22Rv1 (cell line): ENCODE measurements around the gene DNAJB12.
A peak's percentile ranks its signal among the peaks of the same experiment; 100 is the strongest.
"Not testable (repeated sequence)": the region's sequence is repeated elsewhere in the genome, so short reads cannot be mapped to it uniquely, and the experiment has no call there.

Experiments
- H3K27ac ChIP-seq: fragments of 450-650 bp; 2 replicates; pipeline ENCODE4 v1.5.1; 2017
- ZFX ChIP-seq: fragments of 450-650 bp; IDR thresholded peaks from 2 replicates; pipeline ENCODE4 v1.6.1; 2017; ENCODE audit warnings: antibody characterized with exemption, borderline replicate concordance
- TF ChIP-seq, protein P1 (sequence below): fragments of 450-650 bp; IDR thresholded peaks from 2 replicates; pipeline ENCODE4 v1.5.1; 2017; ENCODE audit warnings: mild to moderate bottlenecking

DNAJB12 gene

DNA sequence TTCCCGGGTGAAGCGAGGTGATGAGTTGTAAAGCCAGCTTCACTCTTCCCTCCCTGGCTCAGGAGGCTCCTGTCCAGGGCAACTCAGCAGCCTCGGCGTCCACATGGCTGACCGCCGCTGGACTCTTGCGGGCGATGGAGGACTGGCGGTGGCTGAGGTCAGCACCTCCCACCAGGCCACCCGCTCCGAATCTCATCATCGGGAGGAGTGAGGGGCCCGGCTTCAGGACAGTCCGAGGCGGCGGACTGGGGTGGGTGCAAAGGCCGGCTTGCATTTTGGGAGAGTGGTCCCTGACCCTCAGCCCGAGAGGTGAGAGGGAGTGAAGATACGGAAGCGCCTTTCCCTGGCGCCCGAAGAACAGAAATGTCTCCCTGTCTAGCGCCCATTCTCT, 759 bp downstream of the DNAJB12 start:
- peak overlapping the region; percentile 94 for H3K27ac ChIP-seq
- TF ChIP-seq, protein P1, sequence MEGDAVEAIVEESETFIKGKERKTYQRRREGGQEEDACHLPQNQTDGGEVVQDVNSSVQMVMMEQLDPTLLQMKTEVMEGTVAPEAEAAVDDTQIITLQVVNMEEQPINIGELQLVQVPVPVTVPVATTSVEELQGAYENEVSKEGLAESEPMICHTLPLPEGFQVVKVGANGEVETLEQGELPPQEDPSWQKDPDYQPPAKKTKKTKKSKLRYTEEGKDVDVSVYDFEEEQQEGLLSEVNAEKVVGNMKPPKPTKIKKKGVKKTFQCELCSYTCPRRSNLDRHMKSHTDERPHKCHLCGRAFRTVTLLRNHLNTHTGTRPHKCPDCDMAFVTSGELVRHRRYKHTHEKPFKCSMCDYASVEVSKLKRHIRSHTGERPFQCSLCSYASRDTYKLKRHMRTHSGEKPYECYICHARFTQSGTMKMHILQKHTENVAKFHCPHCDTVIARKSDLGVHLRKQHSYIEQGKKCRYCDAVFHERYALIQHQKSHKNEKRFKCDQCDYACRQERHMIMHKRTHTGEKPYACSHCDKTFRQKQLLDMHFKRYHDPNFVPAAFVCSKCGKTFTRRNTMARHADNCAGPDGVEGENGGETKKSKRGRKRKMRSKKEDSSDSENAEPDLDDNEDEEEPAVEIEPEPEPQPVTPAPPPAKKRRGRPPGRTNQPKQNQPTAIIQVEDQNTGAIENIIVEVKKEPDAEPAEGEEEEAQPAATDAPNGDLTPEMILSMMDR: no peak
- TF ChIP-seq ZFX: no peak

DNA sequence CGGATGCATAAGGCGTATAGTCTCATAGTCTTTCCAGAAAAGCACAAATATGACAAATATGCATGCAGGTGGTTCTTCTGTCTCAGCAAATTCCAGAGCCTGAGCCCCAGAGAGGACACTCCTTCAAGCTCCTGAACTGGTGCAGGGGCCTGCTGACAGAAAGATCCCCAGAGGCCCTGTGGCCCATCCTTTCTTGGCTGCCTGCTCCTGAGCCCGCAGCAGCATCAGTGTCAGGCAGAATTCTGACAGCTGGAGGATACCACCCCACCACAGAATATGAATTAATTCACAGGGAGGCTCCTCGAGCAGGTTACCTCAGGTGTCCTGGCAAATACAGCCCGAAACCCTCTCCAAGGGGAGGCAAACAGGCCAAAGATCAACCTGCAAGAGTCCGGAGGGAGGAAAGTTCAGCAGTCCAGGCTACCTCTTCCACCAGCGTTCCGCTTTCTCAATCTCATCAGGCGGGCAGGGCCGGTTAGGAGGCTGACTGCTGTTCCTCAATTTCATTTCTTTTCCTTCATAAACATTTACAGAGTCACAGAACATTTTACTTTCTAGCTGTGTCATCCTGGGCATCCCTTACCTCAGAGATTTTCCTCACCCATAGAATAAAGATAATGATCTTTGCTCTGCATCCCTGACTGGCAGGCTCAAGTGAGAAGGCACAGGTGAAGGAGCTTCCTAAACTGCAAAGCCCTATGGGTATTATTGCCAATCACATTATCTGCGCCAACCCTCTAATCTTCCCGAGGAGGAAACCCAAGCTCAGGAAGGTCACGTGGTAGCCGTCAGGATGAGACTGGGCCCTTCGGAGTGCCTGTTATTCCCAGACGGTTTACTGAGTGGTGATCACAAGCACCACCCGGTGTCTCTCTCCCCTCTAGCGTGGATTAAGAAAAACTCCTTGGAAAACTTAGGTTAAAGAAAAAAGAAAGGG, 1.4 kb downstream of the DNAJB12 start:
- no peak for TF ChIP-seq ZFX
- TF ChIP-seq, protein P1: no peak
- H3K27ac ChIP-seq: peak overlapping the region; percentile 94

DNA sequence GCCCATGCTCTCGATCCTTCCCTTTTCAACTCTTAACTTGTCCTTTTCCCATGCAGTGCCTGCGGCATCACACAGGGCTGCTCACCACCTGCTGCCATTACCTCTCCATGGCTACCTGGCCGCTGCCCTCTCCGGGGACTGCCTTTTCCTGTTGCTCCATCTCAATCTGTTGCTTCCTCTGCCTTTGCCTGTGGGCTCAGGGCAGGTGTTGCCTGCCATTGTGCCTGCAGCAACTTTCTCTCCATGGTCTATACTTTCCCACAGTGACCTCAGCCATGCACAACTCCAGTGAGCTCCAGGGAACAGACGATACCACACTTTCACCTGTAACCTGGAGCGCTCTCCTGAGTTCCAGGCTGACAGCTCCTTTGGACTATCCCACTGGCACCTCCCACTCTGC, 3.2 kb downstream of the DNAJB12 start:
- TF ChIP-seq, protein P1: no peak
- TF ChIP-seq ZFX: no peak

DNA sequence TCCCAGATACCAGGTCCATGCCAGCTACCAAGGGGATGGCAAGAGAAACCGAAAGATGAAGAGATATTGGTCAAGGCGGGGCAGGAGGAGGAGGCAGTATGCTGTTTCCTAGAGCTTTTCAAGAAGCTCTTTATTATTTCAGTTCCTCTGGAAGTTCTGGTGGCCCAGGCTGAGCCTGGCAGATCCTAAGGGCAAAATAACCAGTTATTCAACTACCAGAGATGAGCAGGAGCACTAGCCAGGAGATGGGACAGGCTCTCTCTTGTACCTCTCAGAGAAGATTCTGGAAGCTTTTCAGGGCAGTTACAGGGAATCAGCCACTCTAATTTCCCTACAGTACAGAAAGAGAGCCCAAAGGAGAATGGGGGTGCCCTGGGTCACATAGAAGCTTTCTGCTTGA, 5.3 kb downstream of the DNAJB12 start:
- TF ChIP-seq ZFX: no peak
- TF ChIP-seq, protein P1: no peak

More for the DNA sequence above, 3.2 kb downstream of the DNAJB12 start:
- H3K27ac ChIP-seq: no peak overlapping the region

DNA sequence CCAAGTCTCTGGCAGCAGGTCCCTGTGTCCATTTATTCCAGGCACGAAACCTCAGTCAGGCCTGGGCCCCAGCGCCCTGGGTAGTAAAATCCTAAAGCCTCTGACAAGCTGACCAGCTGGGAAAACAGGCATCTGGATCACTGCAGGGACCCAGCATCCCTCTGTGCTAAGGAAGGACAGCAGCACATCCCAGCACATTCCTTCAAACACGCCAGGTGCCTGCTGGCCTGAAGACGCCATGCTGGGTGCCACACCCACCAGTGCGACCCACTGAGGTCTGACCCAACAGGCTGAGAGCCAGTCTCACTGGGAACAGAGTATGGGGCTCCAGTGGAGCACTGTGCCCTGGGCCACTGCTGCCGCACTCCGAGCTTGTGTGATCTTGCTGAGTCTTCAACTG, 6.4 kb downstream of the DNAJB12 start:
- TF ChIP-seq ZFX: no peak
- TF ChIP-seq, protein P1: no peak
- H3K27ac ChIP-seq: no peak overlapping the region

More for the DNA sequence above, 5.3 kb downstream of the DNAJB12 start:
- no peak overlapping the region for H3K27ac ChIP-seq

DNA sequence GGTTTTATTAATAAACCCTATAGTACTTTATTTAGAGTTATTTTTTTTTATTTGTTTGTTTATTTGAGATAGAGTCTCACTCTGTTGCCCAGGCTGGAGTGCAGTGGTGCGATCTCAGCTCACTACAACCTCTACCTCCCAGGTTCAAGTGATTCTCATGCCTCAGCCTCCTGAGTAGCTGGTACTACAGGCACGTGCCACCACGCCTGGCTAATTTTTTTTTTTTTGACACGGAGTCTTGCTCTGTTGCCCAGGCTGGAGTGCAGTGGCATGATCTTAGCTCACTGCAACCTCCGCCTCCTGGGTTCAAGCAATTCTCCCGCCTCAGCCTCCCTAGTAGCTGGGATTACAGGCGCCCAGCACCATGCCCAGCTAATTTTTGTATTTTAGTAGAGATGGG, 8.6 kb downstream of the DNAJB12 start:
- H3K27ac ChIP-seq: not testable (repeated sequence)

DNA sequence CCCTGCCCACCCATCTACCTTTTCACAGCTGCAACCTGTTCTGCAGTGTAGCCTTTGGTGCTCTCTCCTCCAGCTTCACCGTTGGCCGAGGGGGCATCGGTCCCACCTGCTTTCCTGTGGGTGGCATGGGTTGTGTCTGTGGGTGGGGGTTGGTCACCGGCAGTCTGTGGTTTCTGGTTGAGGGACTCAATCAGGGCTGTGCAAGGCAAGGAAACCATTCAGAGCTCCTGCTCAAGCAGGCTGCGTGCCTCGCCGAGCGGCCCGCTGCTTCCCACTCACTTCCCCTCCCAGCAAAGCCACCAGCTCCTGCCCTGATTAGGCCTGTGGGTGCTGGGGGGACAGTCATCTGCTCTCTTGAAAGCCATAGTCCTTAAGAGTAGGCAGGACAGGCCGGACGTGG, 9.8 kb downstream of the DNAJB12 start:
- TF ChIP-seq, protein P1: no peak
- TF ChIP-seq ZFX: no peak
- H3K27ac ChIP-seq: no peak overlapping the region
